ENCODE data around the gene TRIM54. TPM values are rescaled to one million over a fixed set of nuclear protein-coding genes. Genes with fewer than 3 reads are reported as not detected.
"Not testable (repeated sequence)": the region's sequence is repeated elsewhere in the genome, so short reads cannot be mapped to it uniquely, and the experiment has no call there.

The TRIM54 gene
- total and polyA plus RNA-seq, 12 donors, result 1.2 to 47.1 (median 13.9) TPM

DNA sequence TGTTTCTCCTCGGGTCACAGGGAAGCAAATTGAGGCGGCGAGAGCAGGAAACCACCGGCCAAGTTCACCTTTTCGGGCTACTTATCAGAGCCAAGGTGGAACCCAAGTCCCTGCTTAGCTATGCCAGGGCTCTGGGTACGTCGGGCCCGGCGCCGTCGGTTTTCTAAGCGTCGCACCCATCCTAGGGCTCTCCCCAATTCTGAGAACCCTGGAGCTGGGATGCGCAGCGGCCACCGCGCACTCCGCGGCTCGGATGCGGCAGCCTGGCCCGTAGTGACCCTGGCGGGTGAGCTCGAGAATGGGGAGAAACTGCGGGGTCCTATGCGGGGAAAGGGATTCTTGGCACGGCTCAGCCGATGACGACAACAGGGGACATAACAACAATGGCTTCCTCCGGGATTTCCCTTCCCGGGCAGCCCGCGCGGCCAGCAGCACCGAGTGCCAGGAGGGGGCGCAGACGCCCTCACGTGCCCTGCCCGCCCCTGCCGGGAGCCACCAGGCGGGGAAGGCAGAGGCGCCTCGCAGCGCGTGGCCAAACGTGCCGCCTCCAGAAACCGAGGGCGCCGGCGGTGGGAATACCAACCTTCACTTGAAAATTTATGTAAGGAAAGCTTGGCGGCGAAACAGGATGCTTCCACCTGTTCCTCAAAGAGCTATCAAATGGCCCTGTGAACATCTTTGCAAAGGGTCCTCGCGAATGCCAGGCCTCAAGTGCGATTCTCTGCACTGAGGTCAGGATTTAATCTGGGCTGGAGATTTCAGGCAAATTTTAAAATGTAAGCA, 17.3 kb upstream of the TRIM54 start:
- H3K9me3 ChIP-seq (replicated peaks in 1 of 3), result no peaks in the 10 kb centered on the region
- peak; percentile 43 to 65 (median 61) for DNase-seq
- H3K27ac ChIP-seq, result no peak overlapping the region
- TF ChIP-seq, protein P1, sequence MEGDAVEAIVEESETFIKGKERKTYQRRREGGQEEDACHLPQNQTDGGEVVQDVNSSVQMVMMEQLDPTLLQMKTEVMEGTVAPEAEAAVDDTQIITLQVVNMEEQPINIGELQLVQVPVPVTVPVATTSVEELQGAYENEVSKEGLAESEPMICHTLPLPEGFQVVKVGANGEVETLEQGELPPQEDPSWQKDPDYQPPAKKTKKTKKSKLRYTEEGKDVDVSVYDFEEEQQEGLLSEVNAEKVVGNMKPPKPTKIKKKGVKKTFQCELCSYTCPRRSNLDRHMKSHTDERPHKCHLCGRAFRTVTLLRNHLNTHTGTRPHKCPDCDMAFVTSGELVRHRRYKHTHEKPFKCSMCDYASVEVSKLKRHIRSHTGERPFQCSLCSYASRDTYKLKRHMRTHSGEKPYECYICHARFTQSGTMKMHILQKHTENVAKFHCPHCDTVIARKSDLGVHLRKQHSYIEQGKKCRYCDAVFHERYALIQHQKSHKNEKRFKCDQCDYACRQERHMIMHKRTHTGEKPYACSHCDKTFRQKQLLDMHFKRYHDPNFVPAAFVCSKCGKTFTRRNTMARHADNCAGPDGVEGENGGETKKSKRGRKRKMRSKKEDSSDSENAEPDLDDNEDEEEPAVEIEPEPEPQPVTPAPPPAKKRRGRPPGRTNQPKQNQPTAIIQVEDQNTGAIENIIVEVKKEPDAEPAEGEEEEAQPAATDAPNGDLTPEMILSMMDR (IDR thresholded peaks at IDR 0.05), result peak in 3 of 6 experiments; percentile 38 to 57 (median 41)
- TF ChIP-seq POLR2A (IDR thresholded peaks at IDR 0.05), result no peak
- H3K27me3 ChIP-seq, result peaks cover 7% of the 10 kb centered on the region
- intact Hi-C loops (cut with DNase I), result no loop called here
- H3K4me3 ChIP-seq, result peak overlapping the region in 2 of 4 donors; percentile 16 to 67
- 1 to 19% (median 5%) methylated on average over 9 to 56 of the region's 56 CpGs for WGBS, 4 donors
- peaks cover 23 to 37% of the 10 kb centered on the region in 2 donors for H3K4me1 ChIP-seq (replicated peaks in 1 of 2)
- no peaks in the 10 kb centered on the region for H3K36me3 ChIP-seq (replicated peaks in 1 of 2)

GRCh38 chr2:27265536-27265870, 16.7 kb upstream of the TRIM54 start:
- TF ChIP-seq, protein P1 (IDR thresholded peaks at IDR 0.05), result no peak
- no peak for TF ChIP-seq POLR2A (IDR thresholded peaks at IDR 0.05)
- intact Hi-C loops (cut with DNase I), result no loop called here
- Histone ChIP-seq H3K27me3 (peaks cover 7% of the 10 kb centered on the region), H3K4me1 (replicated peaks in 1 of 2) (peaks cover 23 to 37% of the 10 kb centered on the region in 2 donors), H3K4me3 (no peak overlapping the region), H3K36me3 (replicated peaks in 1 of 2) (no peaks in the 10 kb centered on the region), H3K9me3 (replicated peaks in 1 of 3) (no peaks in the 10 kb centered on the region), H3K27ac (no peak overlapping the region)
- DNase-seq, result no peak

GRCh38 chr2:27268296-27268695, 13.9 kb upstream of the TRIM54 start:
- H3K4me1 ChIP-seq (replicated peaks in 1 of 2), result peaks cover 21 to 35% of the 10 kb centered on the region in 2 donors
- 87 to 91% (median 90%) methylated on average over 13 of the region's 13 CpGs for WGBS, 4 donors
- H3K27me3 ChIP-seq; DNase-seq; H3K4me3 ChIP-seq; H3K36me3 ChIP-seq (replicated peaks in 1 of 2); H3K9me3 ChIP-seq (replicated peaks in 1 of 3); intact Hi-C loops (cut with DNase I); H3K27ac ChIP-seq: not testable (repeated sequence)

GRCh38 chr2:27270131-27270530, 12.1 kb upstream of the TRIM54 start:
- 88 to 93% (median 91%) methylated on average over 3 of the region's 3 CpGs for WGBS, 4 donors

More at GRCh38 chr2:27270131-27270530, 12.1 kb upstream of the TRIM54 start:
- Histone ChIP-seq H3K27ac (no peak overlapping the region), H3K4me1 (replicated peaks in 1 of 2) (peaks cover 11 to 26% of the 10 kb centered on the region in 2 donors), H3K4me3 (no peak overlapping the region), H3K9me3 (replicated peaks in 1 of 3) (no peaks in the 10 kb centered on the region), H3K27me3 (no peaks in the 10 kb centered on the region), H3K36me3 (replicated peaks in 1 of 2) (no peaks in the 10 kb centered on the region)
- intact Hi-C loops (cut with DNase I), result loop anchor here (10.0 kb wide), 1 partner anchor 175 kb away; no protein-coding TSS in a partner anchor
- no peak for DNase-seq
- TF ChIP-seq, protein P1 (IDR thresholded peaks at IDR 0.05), result no peak
- TF ChIP-seq POLR2A (IDR thresholded peaks at IDR 0.05), result no peak

Data from adrenal gland (tissue), 12 donors.